22Rv1 (cell line): Measurements from ENCODE around the gene PRRX1.

ENCODE experiments used
- CTCF ChIP-seq: fragments of 450-650 bp; IDR thresholded peaks from 2 replicates; pipeline ENCODE4 v1.5.1; 2017; ENCODE audit warnings: mild to moderate bottlenecking
- ZFX ChIP-seq: fragments of 450-650 bp; IDR thresholded peaks from 2 replicates; pipeline ENCODE4 v1.6.1; 2017; ENCODE audit warnings: antibody characterized with exemption, borderline replicate concordance

- TF ChIP-seq ZFX (no peak), CTCF (no peak)
These were observed 64.0 kb downstream of the PRRX1 start for GRCh38 chr1:170727963-170728362.
